GM10847 (cell line): ENCODE measurements around the gene PRAMEF17.
"Not testable (repeated sequence)": the region's sequence is repeated elsewhere in the genome, so short reads cannot be mapped to it uniquely, and the experiment has no call there.

ENCODE experiments used
- POLR2A ChIP-seq: IDR thresholded peaks from 2 replicates; pipeline ENCODE4 v1.6.1; 2011; ENCODE audit not compliant: insufficient read length; ENCODE audit errors: extremely low read depth

Gene PRAMEF17, protein sequence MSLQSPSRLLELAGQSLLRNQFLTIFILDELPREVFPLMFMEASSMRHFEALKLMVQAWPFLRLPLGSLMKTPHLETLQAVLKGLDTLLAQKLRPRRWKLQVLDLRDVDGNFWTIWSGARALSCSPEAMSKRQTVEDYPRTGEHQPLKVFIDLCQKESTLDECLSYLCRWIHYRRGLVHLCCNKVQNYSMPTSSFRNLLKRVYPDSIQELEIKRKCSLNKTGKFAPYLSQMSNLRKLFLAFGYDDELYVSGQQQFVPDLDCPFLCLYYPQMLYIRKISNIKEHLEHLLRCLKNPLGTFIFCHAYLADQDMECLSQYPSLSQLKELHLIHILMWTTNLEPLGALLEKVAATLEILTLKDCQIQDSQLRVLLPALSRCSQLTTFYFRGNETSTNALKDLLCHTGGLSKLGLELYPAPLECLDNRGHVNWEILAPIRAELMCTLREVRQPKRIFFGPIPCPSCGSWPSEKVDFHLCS

DNA sequence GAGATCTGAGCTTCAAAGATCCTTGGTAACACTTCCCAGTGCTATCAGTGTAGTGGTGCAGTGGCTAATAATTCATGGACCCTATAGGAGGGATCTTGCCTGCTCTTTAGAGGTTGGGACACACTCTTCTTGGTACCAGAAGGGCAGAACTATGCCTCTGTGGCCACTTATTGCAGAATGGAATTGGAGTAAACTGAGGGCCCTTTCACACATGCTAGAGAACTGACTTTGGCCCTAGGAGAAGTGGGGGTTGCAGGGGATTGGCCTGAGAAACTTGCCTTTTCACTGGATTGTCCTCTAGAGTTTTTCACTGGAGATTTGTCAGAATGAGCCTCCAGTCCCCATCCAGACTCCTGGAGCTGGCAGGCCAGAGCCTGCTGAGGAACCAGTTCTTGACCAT, at the start of gene PRAMEF17:
TSS of gene PRAMEF17 (plus strand) at position 301 of the 400 bp plus-strand sequence. CDS start at position 327, 26 bp downstream.
- not testable (repeated sequence) for TF ChIP-seq POLR2A

DNA sequence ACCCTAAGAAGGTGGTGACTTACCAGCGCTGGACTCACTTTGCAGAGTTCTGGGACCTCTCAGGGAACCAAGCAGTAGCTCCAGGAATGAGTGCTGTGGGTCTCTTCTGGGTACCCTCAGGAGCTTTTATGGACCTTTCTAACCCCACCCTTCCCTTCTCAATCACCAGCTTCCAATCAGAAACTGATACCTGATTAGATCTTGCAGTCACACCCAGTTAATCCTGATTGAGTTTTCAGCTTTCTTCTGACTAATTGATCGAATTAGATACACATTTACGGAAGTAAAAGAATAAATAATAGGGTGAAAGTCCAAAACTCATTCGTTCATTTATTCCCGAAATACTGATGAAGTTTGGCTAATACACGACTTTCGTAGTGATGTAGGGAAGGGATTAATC, 42.4 kb upstream of the PRAMEF17 start, which contains the start of gene PRAMEF14:
TSS of gene PRAMEF14 (minus strand) at position 101 of the 400 bp plus-strand sequence. CDS start 1,820 bp downstream, outside the sequence.
- not testable (repeated sequence) for TF ChIP-seq POLR2A

DNA sequence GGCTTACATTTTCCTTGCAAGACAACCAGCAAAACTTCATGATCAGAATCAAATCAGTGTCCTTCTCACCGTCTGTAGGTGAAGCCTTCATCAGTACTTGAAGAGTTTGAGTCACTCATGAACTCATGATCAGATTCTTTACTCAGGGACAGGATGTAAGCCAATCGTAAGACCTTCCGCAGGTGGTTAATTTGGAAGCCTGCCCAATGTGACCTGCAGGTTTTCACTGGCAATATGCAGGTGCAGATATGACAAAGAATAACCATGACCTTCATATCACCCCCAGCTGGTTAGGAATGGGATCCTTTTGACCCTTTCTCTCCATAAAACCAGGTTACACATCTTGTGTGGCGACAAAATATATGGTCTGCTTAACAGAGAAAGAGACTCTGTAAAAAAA, 18.4 kb downstream of the PRAMEF17 start:
- no peak for TF ChIP-seq POLR2A

GRCh38 chr1:13410150-13410549, 20.7 kb downstream of the PRAMEF17 start, which contains the start of gene PRAMEF20:
Gene PRAMEF20 (plus strand): TSS chr1:13410450. CDS start chr1:13416355, 5,905 bp downstream.
- not testable (repeated sequence) for TF ChIP-seq POLR2A

DNA sequence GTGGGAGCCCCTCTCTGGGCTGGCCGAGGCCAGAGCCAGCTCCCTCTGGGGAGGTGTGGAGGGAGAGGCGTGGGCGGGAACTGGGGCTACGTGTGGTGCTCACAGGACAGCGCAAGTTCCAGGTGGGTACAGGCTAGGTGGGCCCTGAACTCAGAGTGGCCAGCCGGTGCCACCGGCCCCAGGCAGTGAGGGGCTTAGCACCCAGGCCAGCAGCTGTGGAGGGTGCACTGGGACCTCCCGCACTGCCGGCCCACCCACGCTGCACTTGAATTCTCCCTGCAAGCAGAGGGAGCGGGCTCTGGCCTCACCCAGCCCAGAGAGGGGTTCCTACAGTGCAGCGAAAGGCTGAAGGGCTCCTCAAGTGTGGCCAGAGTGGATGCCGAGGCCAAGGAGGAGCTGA, 41.1 kb downstream of the PRAMEF17 start:
- no peak for TF ChIP-seq POLR2A

GRCh38 chr1:13432251-13432650, 42.8 kb downstream of the PRAMEF17 start:
- TF ChIP-seq POLR2A: no peak

DNA sequence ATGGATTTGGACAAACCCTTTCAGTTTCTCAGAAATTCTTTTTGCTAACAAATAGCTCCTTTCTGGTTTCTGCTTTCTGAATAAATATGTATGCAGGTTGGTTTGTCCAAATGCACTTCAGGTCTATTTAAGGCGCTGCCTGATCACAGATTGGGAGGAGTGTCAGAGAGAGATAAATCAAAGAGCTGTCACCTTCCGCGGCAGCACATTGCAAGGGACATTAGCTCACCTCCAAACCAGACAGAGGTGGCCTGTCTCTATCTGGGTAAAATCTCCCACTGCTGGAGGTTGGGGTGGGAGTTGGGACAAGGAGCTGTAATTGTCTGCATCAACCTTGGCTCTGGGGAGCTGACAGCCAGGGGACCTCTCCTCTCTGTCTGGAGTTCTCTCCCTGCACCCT, 46.0 kb downstream of the PRAMEF17 start:
- TF ChIP-seq POLR2A: no peak
